Ishikawa (cell line): Measurements from ENCODE around the gene GALNT14.

Experiments
- EGR1 ChIP-seq: IDR thresholded peaks from 2 replicates; pipeline ENCODE4 v1.6.1; 2012
- MAX ChIP-seq: IDR thresholded peaks from 2 replicates; pipeline ENCODE4 v1.6.1; 2012
- RAD21 ChIP-seq: IDR thresholded peaks from 2 replicates; pipeline ENCODE4 v1.6.1; 2012; ENCODE audit warnings: low read depth
- TAF1 ChIP-seq: IDR thresholded peaks from 2 replicates; pipeline ENCODE4 v1.6.1; 2012; ENCODE audit warnings: low read depth, mild to moderate bottlenecking

GRCh38 chr2:31127931-31128330 lies 10.3 kb downstream of the GALNT14 start:
- TF ChIP-seq TAF1: no peak
- TF ChIP-seq EGR1: no peak
- no peak for TF ChIP-seq RAD21
- TF ChIP-seq MAX: no peak
